WTC11 (cell line): ENCODE measurements around the gene GRK3. TPM values are rescaled to one million over a fixed set of nuclear protein-coding genes. Genes with fewer than 3 reads are reported as not detected.

Experiments
- ATAC-seq: fragments of 200-7000 bp; cut with Tn5 transposase; 2 replicates; pipeline ENCODE4 v1.10.0; 2021; ENCODE audit warnings: mild to moderate bottlenecking, moderate library complexity
- CTCF ChIA-PET: fragments of 300-600 bp; sonication (Branson Sonifier 250); formaldehyde crosslinking; loops from one replicate; lab custom pipeline; 2021; ENCODE audit warnings: antibody characterized with exemption; lab: Charles Lee
- POLR2A ChIA-PET: fragments of 350-600 bp; sonication (Branson Sonifier 250); formaldehyde crosslinking; loops from one replicate; lab custom pipeline; 2021; ENCODE audit warnings: antibody characterized with exemption; lab: Charles Lee
- DNase-seq: peaks from one replicate; pipeline ENCODE4 v3.0.0; 2021; ENCODE audit warnings: low spot score
- H3K27ac Mint-ChIP-seq: 2 replicates; pipeline ENCODE4 v1.8.0; 2021; ENCODE audit warnings: mixed read lengths
- H3K27me3 Mint-ChIP-seq: 2 replicates; pipeline ENCODE4 v1.8.0; 2021; ENCODE audit warnings: low read depth, mild to moderate bottlenecking, moderate library complexity, mixed read lengths
- H3K36me3 Mint-ChIP-seq: 2 replicates; pipeline ENCODE4 v1.8.0; 2021; ENCODE audit warnings: mixed read lengths
- H3K4me1 Mint-ChIP-seq: 2 replicates; pipeline ENCODE4 v1.8.0; 2022; ENCODE audit warnings: mixed read lengths
- H3K4me3 Mint-ChIP-seq: 2 replicates; pipeline ENCODE4 v1.8.0; 2021; ENCODE audit warnings: mild to moderate bottlenecking, moderate library complexity, mixed read lengths
- H3K9me3 Mint-ChIP-seq: 2 replicates; pipeline ENCODE4 v1.8.0; 2021; ENCODE audit warnings: mixed read lengths
- ATF3 ChIP-seq: sonication (generic); formaldehyde crosslinking; conservative IDR thresholded peaks from 2 replicates; pipeline ENCODE4 v1.8.1; 2022; ENCODE audit warnings: mild to moderate bottlenecking, missing genetic modification reagents
- ATF6 ChIP-seq: sonication (generic); formaldehyde crosslinking; IDR thresholded peaks from 2 replicates; pipeline ENCODE4 v1.8.1; 2023; ENCODE audit warnings: mild to moderate bottlenecking, missing genetic modification reagents
- E2F4 ChIP-seq: sonication (generic); formaldehyde crosslinking; IDR thresholded peaks from 2 replicates; pipeline ENCODE4 v1.8.1; 2022; ENCODE audit warnings: low read depth, mild to moderate bottlenecking, moderate library complexity, missing genetic modification reagents, borderline replicate concordance
- GRHL2 ChIP-seq: fragments of 250-450 bp; sonication (Bioruptor Pico); IDR thresholded peaks from 2 replicates; pipeline ENCODE4 v1.8.0; 2022; ENCODE audit warnings: mild to moderate bottlenecking, moderate library complexity; ENCODE audit not compliant: insufficient replicate concordance, severe bottlenecking
- GTF2I ChIP-seq: fragments of 250-450 bp; sonication (Bioruptor Pico); conservative IDR thresholded peaks from 2 replicates; pipeline ENCODE4 v1.4.0; 2021; ENCODE audit warnings: mild to moderate bottlenecking
- IRF2 ChIP-seq: sonication (generic); formaldehyde crosslinking; IDR thresholded peaks from 2 replicates; pipeline ENCODE4 v1.8.0; 2022; ENCODE audit warnings: low read depth, missing genetic modification reagents, borderline replicate concordance
- JAZF1 ChIP-seq: fragments of 250-450 bp; sonication (Bioruptor Pico); IDR thresholded peaks from 2 replicates; pipeline ENCODE4 v1.9.0; 2021; ENCODE audit warnings: moderate library complexity, mild to moderate bottlenecking, inconsistent platforms
- MAX ChIP-seq: sonication (generic); formaldehyde crosslinking; IDR thresholded peaks from 2 replicates; pipeline ENCODE4 v1.8.0; 2022; ENCODE audit warnings: mild to moderate bottlenecking, missing genetic modification reagents
- MLX ChIP-seq: sonication (generic); formaldehyde crosslinking; IDR thresholded peaks from 2 replicates; pipeline ENCODE4 v1.8.1; 2023; ENCODE audit warnings: mild to moderate bottlenecking, missing genetic modification reagents, moderate library complexity
- MXD4 ChIP-seq: fragments of 250-450 bp; sonication (Bioruptor Pico); IDR thresholded peaks from 2 replicates; pipeline ENCODE4 v1.8.0; 2021; ENCODE audit warnings: mild to moderate bottlenecking, moderate library complexity, borderline replicate concordance
- NFATC4 ChIP-seq: fragments of 250-450 bp; sonication (Bioruptor Pico); IDR thresholded peaks from 2 replicates; pipeline ENCODE4 v1.9.0; 2021; ENCODE audit warnings: mild to moderate bottlenecking
- NR1H2 ChIP-seq: sonication (generic); formaldehyde crosslinking; IDR thresholded peaks from 2 replicates; pipeline ENCODE4 v1.9.0; 2021; ENCODE audit warnings: mild to moderate bottlenecking, moderate library complexity, missing genetic modification reagents
- PRDM15 ChIP-seq: sonication (generic); formaldehyde crosslinking; IDR thresholded peaks from 2 replicates; pipeline ENCODE4 v1.8.0; 2022; ENCODE audit warnings: missing genetic modification reagents
- PRRX2 ChIP-seq: fragments of 250-450 bp; sonication (Bioruptor Pico); IDR thresholded peaks from 2 replicates; pipeline ENCODE4 v1.8.0; 2021; ENCODE audit warnings: mild to moderate bottlenecking
- ZNF121 ChIP-seq: sonication (generic); formaldehyde crosslinking; IDR thresholded peaks from 2 replicates; pipeline ENCODE4 v1.8.0; 2023; ENCODE audit warnings: missing genetic modification reagents
- ZNF138 ChIP-seq: sonication (generic); formaldehyde crosslinking; conservative IDR thresholded peaks from 2 replicates; pipeline ENCODE4 v1.8.1; 2022; ENCODE audit warnings: mild to moderate bottlenecking, moderate library complexity, missing genetic modification reagents
- ZNF281 ChIP-seq: sonication (generic); formaldehyde crosslinking; IDR thresholded peaks from 2 replicates; pipeline ENCODE4 v1.8.0; 2023; ENCODE audit warnings: mild to moderate bottlenecking, missing genetic modification reagents
- ZNF532 ChIP-seq: fragments of 250-450 bp; sonication (Bioruptor Pico); IDR thresholded peaks from 2 replicates; pipeline ENCODE4 v1.9.0; 2021; ENCODE audit warnings: mild to moderate bottlenecking, borderline replicate concordance
- total RNA-seq: library from RNA; stranded (reverse); gene quantifications from 3 replicates; pipeline ENCODE4 v1.2.3, GENCODE V29; 2021

The GRK3 gene
- total RNA-seq, 1 experiment from 2014 or later, result 27.1 TPM

GRCh38 chr22:25726241-25726640 lies 161.8 kb downstream of the GRK3 start (continued):
- TF ChIP-seq MLX (CRISPR knock-in tag) (no peak), MAX (CRISPR knock-in tag) (no peak), PRRX2 (CRISPR knock-in tag) (no peak), PRDM15 (no peak), ZNF532 (CRISPR knock-in tag) (no peak), ZNF121 (no peak)

GRCh38 chr22:25728071-25728470 lies 163.6 kb downstream of the GRK3 start:
- ChIA-PET CTCF (interaction anchor here (0.6 kb wide), 1 partner anchor 12 kb away, joined by 3 read pairs; no protein-coding TSS in a partner anchor), POLR2A (interaction anchor here (0.5 kb wide), 1 partner anchor 82 kb away, joined by 3 read pairs; no protein-coding TSS in a partner anchor)
- Mint-ChIP-seq H3K4me3 (no peak overlapping the region), H3K36me3 (no peaks in the 10 kb centered on the region), H3K27ac (no peak overlapping the region), H3K9me3 (no peaks in the 10 kb centered on the region), H3K4me1 (peaks cover 12% of the 10 kb centered on the region), H3K27me3 (no peaks in the 10 kb centered on the region; the same call in 1 of the 2 replicates)
- DNase-seq (no peak), ATAC-seq (no peak)
- TF ChIP-seq ATF6 (CRISPR knock-in tag) (no peak), JAZF1 (CRISPR knock-in tag) (no peak), ZNF281 (no peak), MXD4 (CRISPR knock-in tag) (no peak), ZNF138 (no peak), MLX (CRISPR knock-in tag) (no peak), IRF2 (CRISPR knock-in tag) (no peak), GRHL2 (CRISPR knock-in tag) (no peak), NR1H2 (no peak), E2F4 (no peak), NFATC4 (CRISPR knock-in tag) (no peak), ATF3 (CRISPR knock-in tag) (no peak), GTF2I (CRISPR knock-in tag) (no peak)
- TF ChIP-seq, all 79 proteins: peak for 0
